Natural killer cell (primary cell): Measurements from ENCODE around the gene MVK. TPM values are rescaled to one million over a fixed set of nuclear protein-coding genes. Genes with fewer than 3 reads are reported as not detected.

Experiments used
- ATAC-seq, 3 donors: fragments of 150-1000 bp in 2 of 3; fragments of 200-7000 bp in 1 of 3; cut with Tn5 transposase; 1 replicate in 1 of 3; 2 replicates in 2 of 3; pipeline ENCODE4 v1.10.0; 2021; ENCODE audit warnings: mild to moderate bottlenecking in 2 of 3, moderate library complexity in 2 of 3
- DNase-seq, 2 donors: peaks; one replicate each; pipeline versions ENCODE4 v3.0.0 to v3.0.0-alpha.2; 2013 to 2021; ENCODE audit warnings: mixed read lengths in 1 of 2
- H3K27ac ChIP-seq: one replicate; pipeline ENCODE4 v1.5.1; 2013; ENCODE audit warnings: mild to moderate bottlenecking, low read length
- H3K27me3 ChIP-seq: one replicate; pipeline ENCODE4 v1.6.1; 2013; ENCODE audit warnings: low read length; ENCODE audit not compliant: control insufficient read depth, insufficient read depth
- H3K36me3 ChIP-seq: one replicate; pipeline ENCODE4 v1.6.1; 2013; ENCODE audit warnings: low read length; ENCODE audit not compliant: control insufficient read depth, insufficient read depth
- H3K4me1 ChIP-seq: one replicate; pipeline ENCODE4 v1.6.1; 2013; ENCODE audit warnings: low read length; ENCODE audit not compliant: control insufficient read depth, insufficient read depth
- H3K4me3 ChIP-seq: one replicate; pipeline ENCODE4 v1.5.1; 2013; ENCODE audit warnings: low read length
- H3K9me3 ChIP-seq: one replicate; pipeline ENCODE4 v1.6.1; 2013; ENCODE audit warnings: low read length; ENCODE audit not compliant: control insufficient read depth, insufficient read depth
- H3K27ac Mint-ChIP-seq, 2 donors: one replicate each; pipeline ENCODE4 v1.8.0; 2022; ENCODE audit warnings: mild to moderate bottlenecking in 2 of 2, mixed read lengths in 2 of 2, moderate library complexity in 1 of 2
- H3K27me3 Mint-ChIP-seq, 2 donors: one replicate each; pipeline ENCODE4 v1.8.0; 2022; ENCODE audit warnings: low read depth in 2 of 2, mixed read lengths in 2 of 2
- H3K36me3 Mint-ChIP-seq: one replicate; pipeline ENCODE4 v1.8.0; 2022; ENCODE audit warnings: mixed read lengths
- H3K4me1 Mint-ChIP-seq, 2 donors: one replicate each; pipeline ENCODE4 v1.8.0; 2022; ENCODE audit warnings: mixed read lengths in 2 of 2
- H3K4me3 Mint-ChIP-seq: one replicate; pipeline ENCODE4 v1.8.0; 2022; ENCODE audit warnings: mild to moderate bottlenecking, moderate library complexity, mixed read lengths
- H3K9me3 Mint-ChIP-seq, 2 donors: one replicate each; pipeline ENCODE4 v1.8.0; 2022; ENCODE audit warnings: mixed read lengths in 2 of 2
- WGBS: methylation state at CpG from one replicate; pipeline ENCODE4 v1.1.7; 2013; ENCODE audit warnings: missing lambda C conversion rate; ENCODE audit not compliant: insufficient coverage; 5-methylcytosine and 5-hydroxymethylcytosine counted together
- intact Hi-C: fragments of 100-400 bp; cut with micrococcal nuclease; formaldehyde crosslinking; loops from one replicate; pipeline ENCODE4 v1.14.2; 2022
- total RNA-seq, 4 donors: library from RNA; stranded (reverse); fragments of 120-200 nt in 1 of 4; gene quantifications; one replicate each; pipeline versions ENCODE4 v1.2.3 to v1.2.4, GENCODE V29; 2013 to 2022
- TF ChIP-seq, protein P1 (sequence below): fragments of 200-600 bp; IDR thresholded peaks from one replicate; pipeline ENCODE4 v1.8.0; 2022; ENCODE audit warnings: antibody characterized with exemption

Gene MVK
- total RNA-seq, 3 donors from 2014 or later (not counting 1 experiment from before 2014, with no cell fraction given) = 9.4 to 16.6 (median 16.2) TPM

DNA sequence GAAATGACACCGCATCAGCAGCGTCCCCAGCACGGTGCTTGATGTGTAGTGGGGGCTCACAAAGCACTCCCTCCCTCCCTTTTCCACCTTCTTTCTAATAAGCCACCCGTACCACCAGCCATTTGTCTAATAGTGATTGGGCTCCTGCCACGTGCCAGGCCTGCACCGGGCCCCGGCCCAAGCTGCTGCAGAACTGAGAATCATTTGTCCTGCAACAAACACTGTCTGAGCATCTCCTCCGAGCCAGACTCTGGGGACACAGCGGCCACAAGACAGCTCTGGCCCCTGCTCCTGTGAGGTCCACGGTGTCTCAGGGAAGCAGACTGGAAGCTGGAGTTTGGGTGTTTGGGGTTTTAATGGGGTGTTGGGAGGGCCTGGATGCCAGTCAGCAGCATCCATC lies 43.9 kb downstream of the MVK start:
- no peak overlapping the region for H3K4me3 ChIP-seq
- Mint-ChIP-seq H3K36me3 (no peaks in the 10 kb centered on the region), H3K4me1 (peaks cover 0 to 6% of the 10 kb centered on the region in 2 donors), H3K9me3 (no peaks in the 10 kb centered on the region), H3K27ac (no peak overlapping the region), H3K4me3 (no peak overlapping the region), H3K27me3 (peaks cover 14 to 37% of the 10 kb centered on the region in 2 donors)
- no peaks in the 10 kb centered on the region for H3K27me3 ChIP-seq
- TF ChIP-seq, protein P1, sequence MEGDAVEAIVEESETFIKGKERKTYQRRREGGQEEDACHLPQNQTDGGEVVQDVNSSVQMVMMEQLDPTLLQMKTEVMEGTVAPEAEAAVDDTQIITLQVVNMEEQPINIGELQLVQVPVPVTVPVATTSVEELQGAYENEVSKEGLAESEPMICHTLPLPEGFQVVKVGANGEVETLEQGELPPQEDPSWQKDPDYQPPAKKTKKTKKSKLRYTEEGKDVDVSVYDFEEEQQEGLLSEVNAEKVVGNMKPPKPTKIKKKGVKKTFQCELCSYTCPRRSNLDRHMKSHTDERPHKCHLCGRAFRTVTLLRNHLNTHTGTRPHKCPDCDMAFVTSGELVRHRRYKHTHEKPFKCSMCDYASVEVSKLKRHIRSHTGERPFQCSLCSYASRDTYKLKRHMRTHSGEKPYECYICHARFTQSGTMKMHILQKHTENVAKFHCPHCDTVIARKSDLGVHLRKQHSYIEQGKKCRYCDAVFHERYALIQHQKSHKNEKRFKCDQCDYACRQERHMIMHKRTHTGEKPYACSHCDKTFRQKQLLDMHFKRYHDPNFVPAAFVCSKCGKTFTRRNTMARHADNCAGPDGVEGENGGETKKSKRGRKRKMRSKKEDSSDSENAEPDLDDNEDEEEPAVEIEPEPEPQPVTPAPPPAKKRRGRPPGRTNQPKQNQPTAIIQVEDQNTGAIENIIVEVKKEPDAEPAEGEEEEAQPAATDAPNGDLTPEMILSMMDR = no peak
- DNase-seq (no peak), ATAC-seq (no peak)
- 90% methylated on average over 10 of the region's 10 CpGs for WGBS
- H3K4me1 ChIP-seq = no peaks in the 10 kb centered on the region
- no peaks in the 10 kb centered on the region for H3K9me3 ChIP-seq
- no peak overlapping the region for H3K27ac ChIP-seq
- intact Hi-C loops = no loop called here
- H3K36me3 ChIP-seq = no peaks in the 10 kb centered on the region

DNA sequence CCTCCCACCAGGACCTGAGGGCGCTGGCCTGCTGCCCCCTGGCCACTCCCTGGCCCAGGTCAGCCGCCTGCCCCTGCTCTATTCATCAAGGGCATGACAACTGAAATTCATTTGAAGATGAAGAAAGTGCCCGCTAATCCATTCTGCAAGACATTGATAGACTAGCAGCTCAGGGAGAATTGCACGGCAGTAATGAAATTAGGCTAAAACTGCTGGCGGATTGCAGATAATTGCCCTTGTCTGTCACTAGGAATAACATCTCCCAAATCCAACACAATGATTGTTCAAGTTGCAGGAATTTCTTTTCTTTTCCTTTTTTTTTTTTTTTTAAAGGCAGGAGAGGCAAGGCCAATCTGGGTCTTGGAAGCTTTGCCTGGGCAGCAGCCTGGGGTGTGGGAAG lies 44.5 kb downstream of the MVK start:
- Histone ChIP-seq H3K27ac (no peak overlapping the region), H3K27me3 (no peaks in the 10 kb centered on the region), H3K4me3 (no peak overlapping the region), H3K36me3 (no peaks in the 10 kb centered on the region), H3K9me3 (no peaks in the 10 kb centered on the region), H3K4me1 (no peaks in the 10 kb centered on the region)
- peaks cover 18 to 37% of the 10 kb centered on the region in 2 donors for H3K27me3 Mint-ChIP-seq
- no peaks in the 10 kb centered on the region for H3K9me3 Mint-ChIP-seq
- TF ChIP-seq, protein P1 = no peak
- no peak overlapping the region for H3K4me3 Mint-ChIP-seq
- no peak for ATAC-seq
- H3K4me1 Mint-ChIP-seq = peaks cover 0 to 6% of the 10 kb centered on the region in 2 donors
- 82% methylated on average over 5 of the region's 5 CpGs for WGBS
- DNase-seq = no peak
- intact Hi-C loops = no loop called here
- no peaks in the 10 kb centered on the region for H3K36me3 Mint-ChIP-seq
- H3K27ac Mint-ChIP-seq = no peak overlapping the region

DNA sequence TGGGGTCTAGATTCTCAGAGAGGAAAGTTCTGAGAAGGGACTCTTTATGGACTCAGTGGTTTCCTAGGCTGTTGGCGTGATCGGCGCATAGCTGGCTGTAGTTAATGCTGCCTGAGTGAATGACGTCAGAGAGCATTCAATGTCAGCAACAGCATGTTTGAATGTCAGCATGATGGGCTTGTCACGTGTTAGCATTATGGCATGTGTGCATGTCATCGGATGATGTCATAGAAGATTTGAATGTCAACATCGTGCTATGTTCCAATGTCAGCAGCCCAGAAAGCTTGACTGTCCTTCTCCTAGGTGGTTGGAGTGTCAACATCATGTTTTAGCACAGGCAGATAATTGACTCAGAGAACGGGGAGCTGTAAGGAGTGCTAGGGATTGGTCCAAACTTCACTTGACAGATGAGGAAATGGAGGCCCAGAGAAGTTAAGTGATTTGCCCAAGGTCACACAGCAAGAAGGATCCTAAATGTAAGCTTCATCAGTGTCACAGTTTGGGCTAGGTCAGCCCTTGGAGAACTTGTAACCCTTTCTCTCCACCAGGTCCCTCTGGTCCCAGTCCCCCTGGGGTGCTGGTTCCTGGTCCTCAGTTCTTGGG lies 45.5 kb downstream of the MVK start:
- Mint-ChIP-seq H3K36me3 (no peaks in the 10 kb centered on the region), H3K4me1 (peaks cover 0 to 6% of the 10 kb centered on the region in 2 donors), H3K27me3 (peaks cover 19 to 37% of the 10 kb centered on the region in 2 donors), H3K27ac (no peak overlapping the region), H3K9me3 (no peaks in the 10 kb centered on the region), H3K4me3 (no peak overlapping the region)
- TF ChIP-seq, protein P1 = no peak
- ATAC-seq (no peak), DNase-seq (no peak)
- 92% methylated on average over 8 of the region's 8 CpGs for WGBS
- H3K27me3 ChIP-seq = no peaks in the 10 kb centered on the region
- intact Hi-C loops = no loop called here
- no peak overlapping the region for H3K27ac ChIP-seq
- no peaks in the 10 kb centered on the region for H3K9me3 ChIP-seq
- no peaks in the 10 kb centered on the region for H3K4me1 ChIP-seq
- H3K4me3 ChIP-seq = no peak overlapping the region
- no peaks in the 10 kb centered on the region for H3K36me3 ChIP-seq

GRCh38 chr12:109621211-109621694 lies 47.7 kb downstream of the MVK start:
- TF ChIP-seq, protein P1 = no peak
- no peaks in the 10 kb centered on the region for H3K36me3 Mint-ChIP-seq
- no peaks in the 10 kb centered on the region for H3K36me3 ChIP-seq
- peaks cover 23 to 34% of the 10 kb centered on the region in 2 donors for H3K27me3 Mint-ChIP-seq
- H3K4me1 Mint-ChIP-seq = peaks cover 0 to 6% of the 10 kb centered on the region in 2 donors
- ATAC-seq = no peak
- H3K27ac Mint-ChIP-seq = no peak overlapping the region
- no peak overlapping the region for H3K27ac ChIP-seq
- H3K4me3 ChIP-seq = no peak overlapping the region
- H3K4me3 Mint-ChIP-seq = no peak overlapping the region
- 20% methylated on average over 1 of the region's 1 CpG for WGBS
- H3K27me3 ChIP-seq = no peaks in the 10 kb centered on the region
- no peak for DNase-seq
- H3K4me1 ChIP-seq = no peaks in the 10 kb centered on the region
- intact Hi-C loops = no loop called here
- H3K9me3 Mint-ChIP-seq = no peaks in the 10 kb centered on the region
- H3K9me3 ChIP-seq = no peaks in the 10 kb centered on the region
